H1 (cell line): ENCODE data around the gene HACL1. TPM values are rescaled to one million over a fixed set of nuclear protein-coding genes. Genes with fewer than 3 reads are reported as not detected.

Source experiments
- CTCF ChIA-PET: fragments of 300-600 bp; sonication (Branson Sonifier 250); formaldehyde crosslinking; loops from one replicate; lab custom pipeline; 2021; ENCODE audit not compliant: partially characterized antibody; lab: Charles Lee
- POLR2A ChIA-PET: fragments of 300-600 bp; sonication (Branson Sonifier 250); formaldehyde crosslinking; loops from one replicate; lab custom pipeline; 2021; ENCODE audit warnings: inconsistent platforms; ENCODE audit not compliant: partially characterized antibody; lab: Charles Lee
- DNase-seq, 2 experiments: peaks; one replicate each; pipeline versions ENCODE4 v3.0.0 to v3.0.0-alpha.2; 2010 to 2022; ENCODE audit warnings: low spot score in 2 of 2, low read depth in 1 of 2, mixed read lengths in 1 of 2
- FAIRE-seq: peaks from 2 replicates; lab custom pipeline; 2011; peaks lifted over from hg19 to GRCh38; lab: Jason Lieb, UNC
- H2AFZ ChIP-seq: 2 replicates; pipeline ENCODE4 v1.8.1; 2012; ENCODE audit warnings: low read length, inconsistent platforms
- H2AK5ac ChIP-seq: 2 replicates; pipeline ENCODE4 v1.6.1; 2013; ENCODE audit warnings: low read depth, low read length
- H2BK120ac ChIP-seq: replicated peaks from 2 replicates; pipeline ENCODE3; 2013; ENCODE audit warnings: low read depth, low read length, inconsistent platforms
- H2BK12ac ChIP-seq: 2 replicates; pipeline ENCODE4 v1.6.1; 2013; ENCODE audit warnings: low read depth, low read length
- H2BK15ac ChIP-seq: 2 replicates; pipeline ENCODE4 v1.6.1; 2013; ENCODE audit warnings: low read length
- H2BK20ac ChIP-seq: 2 replicates; pipeline ENCODE4 v1.6.1; 2013; ENCODE audit warnings: low read length
- H2BK5ac ChIP-seq: 2 replicates; pipeline ENCODE4 v1.6.1; 2013; ENCODE audit warnings: low read depth, low read length
- H3K14ac ChIP-seq: 2 replicates; pipeline ENCODE4 v1.6.1; 2013; ENCODE audit warnings: inconsistent platforms; ENCODE audit not compliant: insufficient read length
- H3K18ac ChIP-seq: 2 replicates; pipeline ENCODE4 v1.6.1; 2013; ENCODE audit warnings: low read length; ENCODE audit errors: extremely low read depth
- H3K23ac ChIP-seq: 2 replicates; pipeline ENCODE4 v1.6.1; 2013; ENCODE audit warnings: inconsistent platforms; ENCODE audit not compliant: insufficient read length
- H3K23me2 ChIP-seq: 2 replicates; pipeline ENCODE4 v1.6.1; 2013; ENCODE audit warnings: low read depth, low read length
- H3K27ac ChIP-seq: 2 replicates; pipeline ENCODE4 v1.6.1; 2011; ENCODE audit warnings: low read depth, low read length, inconsistent platforms
- H3K27me3 ChIP-seq, 4 experiments: replicated peaks in 1 of 4; 1 replicate in 1 of 4; 2 replicates in 3 of 4; pipeline versions ENCODE4 v1.6.1 to v1.8.1; 2011 to 2013; ENCODE audit warnings: low read length in 3 of 4, mild to moderate bottlenecking in 3 of 4, inconsistent platforms in 2 of 4, mixed read lengths in 2 of 4, moderate library complexity in 1 of 4; ENCODE audit not compliant: control insufficient read depth in 3 of 4, insufficient read depth in 3 of 4; ENCODE audit errors: extremely low read depth in 1 of 4
- H3K36me3 ChIP-seq, 4 experiments: 2 replicates each; pipeline versions ENCODE4 v1.6.1 to v1.8.1; 2011 to 2013; ENCODE audit warnings: mild to moderate bottlenecking in 4 of 4, low read length in 3 of 4, moderate library complexity in 2 of 4, control low read depth in 1 of 4, inconsistent platforms in 1 of 4; ENCODE audit not compliant: insufficient read depth in 4 of 4, control insufficient read depth in 2 of 4
- H3K4ac ChIP-seq: replicated peaks from 2 replicates; pipeline ENCODE3; 2013; ENCODE audit warnings: low read length, low read depth, mixed read lengths, inconsistent platforms; ENCODE audit not compliant: insufficient read length
- H3K4me1 ChIP-seq, 4 experiments: replicated peaks in 1 of 4; 1 replicate in 1 of 4; 2 replicates in 3 of 4; pipeline versions ENCODE4 v1.6.1 to v1.8.1; 2011 to 2013; ENCODE audit warnings: low read length in 3 of 4, inconsistent platforms in 2 of 4, mixed read lengths in 1 of 4; ENCODE audit not compliant: insufficient read depth in 4 of 4, control insufficient read depth in 3 of 4
- H3K4me2 ChIP-seq, 2 experiments: 2 replicates each; pipeline versions ENCODE4 v1.6.1 to v1.8.1; 2011 to 2013; ENCODE audit warnings: low read depth in 2 of 2, low read length in 2 of 2, control low read depth in 1 of 2, inconsistent platforms in 1 of 2, mild to moderate bottlenecking in 1 of 2; ENCODE audit not compliant: insufficient read depth in 1 of 2
- H3K4me3 ChIP-seq, 4 experiments: fragments of 200-600, 300-600 bp in 1 of 4; sonication (generic), shearing (Covaris generic), sonication (Bioruptor Twin) in 1 of 4; 2 replicates each; pipeline versions ENCODE4 v1.5.1 to v1.8.1; 2011 to 2016; ENCODE audit warnings: low read length in 4 of 4, low read depth in 3 of 4, control low read depth in 2 of 4, inconsistent platforms in 2 of 4, mild to moderate bottlenecking in 2 of 4, mixed read lengths in 1 of 4, moderate library complexity in 1 of 4; ENCODE audit not compliant: insufficient read depth in 2 of 4; ENCODE audit errors: extremely low read depth in 1 of 4
- H3K56ac ChIP-seq: replicated peaks from 2 replicates; pipeline ENCODE3; 2013; ENCODE audit warnings: low read depth, mild to moderate bottlenecking, mixed read lengths, low read length, inconsistent platforms; ENCODE audit not compliant: insufficient read length
- H3K79me1 ChIP-seq: 2 replicates; pipeline ENCODE4 v1.6.1; 2013; ENCODE audit warnings: low read depth, low read length, control low read depth
- H3K79me2 ChIP-seq, 2 experiments: 2 replicates each; pipeline versions ENCODE4 v1.6.1 to v1.8.1; 2012 to 2013; ENCODE audit warnings: low read length in 2 of 2, mild to moderate bottlenecking in 2 of 2, inconsistent platforms in 1 of 2; ENCODE audit not compliant: insufficient read depth in 2 of 2, control insufficient read depth in 1 of 2
- H3K9ac ChIP-seq, 4 experiments: replicated peaks in 1 of 4; 1 replicate in 1 of 4; 2 replicates in 3 of 4; pipeline versions ENCODE4 v1.6.1 to v1.8.1; 2011 to 2013; ENCODE audit warnings: low read depth in 3 of 4, low read length in 3 of 4, control low read depth in 2 of 4, mild to moderate bottlenecking in 2 of 4, moderate library complexity in 2 of 4, inconsistent platforms in 1 of 4; ENCODE audit errors: extremely low read depth in 1 of 4
- H3K9me3 ChIP-seq, 2 experiments: 2 replicates each; pipeline versions ENCODE4 v1.6.1 to v1.8.1; 2012 to 2013; ENCODE audit warnings: mild to moderate bottlenecking in 2 of 2, moderate library complexity in 2 of 2, control low read depth in 1 of 2, inconsistent platforms in 1 of 2, low read depth in 1 of 2, low read length in 1 of 2, mixed read lengths in 1 of 2; ENCODE audit not compliant: insufficient read depth in 2 of 2
- H4K20me1 ChIP-seq, 2 experiments: replicated peaks in 1 of 2; 2 replicates each; pipeline versions ENCODE3 to v1.8.1; 2011 to 2013; ENCODE audit warnings: inconsistent platforms in 2 of 2, low read length in 2 of 2, mild to moderate bottlenecking in 1 of 2; ENCODE audit not compliant: insufficient read depth in 2 of 2, control insufficient read depth in 1 of 2
- H4K5ac ChIP-seq: 2 replicates; pipeline ENCODE4 v1.6.1; 2013; ENCODE audit warnings: low read length, low read depth, mixed read lengths, inconsistent platforms; ENCODE audit not compliant: insufficient read length
- H4K8ac ChIP-seq: 2 replicates; pipeline ENCODE4 v1.8.0; 2013; ENCODE audit warnings: mild to moderate bottlenecking, moderate library complexity, low read length, inconsistent platforms; ENCODE audit not compliant: insufficient read depth; ENCODE audit errors: extremely low read depth
- H4K91ac ChIP-seq: replicated peaks from 2 replicates; pipeline ENCODE3; 2013; ENCODE audit warnings: low read length, mixed read lengths, inconsistent platforms; ENCODE audit not compliant: insufficient read length
- WGBS, 2 experiments: shearing (Covaris generic) in 1 of 2; methylation state at CpG; one replicate each; pipeline versions ENCODE4 v1.1.6 to v1.1.7; 2013 to 2015; ENCODE audit warnings: low lambda C conversion rate in 2 of 2, mixed read lengths in 2 of 2, inconsistent platforms in 1 of 2, low coverage in 1 of 2, missing lambda C conversion rate in 1 of 2; ENCODE audit not compliant: insufficient replicate concordance in 2 of 2, insufficient coverage in 1 of 2, insufficient read length in 1 of 2; ENCODE audit errors: extremely low coverage in 1 of 2, missing lambda C conversion rate in 1 of 2; 5-methylcytosine and 5-hydroxymethylcytosine counted together
- polyA plus RNA-seq, 7 experiments: library from polyadenylated mRNA; depleted of rRNA in 3 of 7; stranded (reverse) in 5 of 7; unstranded in 2 of 7; fragments of >200 nt in 5 of 7; fragments of 200-250 nt in 2 of 7; gene quantifications; 1 replicate in 5 of 7; 2 replicates in 1 of 7; 4 replicates in 1 of 7; pipeline versions ENCODE4 v1.2.1 to v1.2.3, GENCODE V29; 2011 to 2013; ENCODE audit warnings: missing spikeins in 2 of 7, mixed read lengths in 2 of 7
- total RNA-seq: library from RNA; stranded (reverse); fragmentation: NEBNext Ultra II Directional; extraction: Animal tissue kit (Norgen Biotek cat#: 25700); gene quantifications from 2 replicates; pipeline ENCODE4 v1.2.1, GENCODE V29; 2021

Gene HACL1
- total and polyA plus RNA-seq, 2 of the 8 experiments (the other 6 are each of a cell fraction or from before 2014, with no cell fraction given): 38.2 to 46.0 TPM

- H3K27me3 ChIP-seq: no peaks in the 10 kb centered on the region
- no peak overlapping the region for H2BK120ac ChIP-seq
- no peak overlapping the region for H2AK5ac ChIP-seq
- ChIA-PET POLR2A (no interaction called here), CTCF (interaction anchor here (0.6 kb wide), 1 partner anchor 454 kb away, joined by 3 read pairs; no protein-coding TSS in a partner anchor)
- no peaks in the 10 kb centered on the region for H3K79me2 ChIP-seq
- H2BK20ac ChIP-seq: no peak overlapping the region
- H3K4me2 ChIP-seq: no peak overlapping the region
- H3K23ac ChIP-seq: no peak overlapping the region
- H3K4me3 ChIP-seq: no peak overlapping the region
- no peaks in the 10 kb centered on the region for H3K4me1 ChIP-seq
- H3K27ac ChIP-seq: no peak overlapping the region
- no peak overlapping the region for H3K14ac ChIP-seq
- H2BK15ac ChIP-seq: no peak overlapping the region
- DNase-seq: no peak
- FAIRE-seq: no peak
- no peak overlapping the region for H4K5ac ChIP-seq
- no peak overlapping the region for H3K18ac ChIP-seq
- no peak overlapping the region for H2BK12ac ChIP-seq
- H4K20me1 ChIP-seq: no peaks in the 10 kb centered on the region
- WGBS, 2 experiments: 89% methylated on average over 3 of the region's 3 CpGs; no CpG with 5 or more reads in 1 of the 2 experiments
- no peak overlapping the region for H2AFZ ChIP-seq
- H3K9me3 ChIP-seq: peaks cover 0 to 3% of the 10 kb centered on the region in 2 experiments; a peak in 1 of 4 replicates
- H3K9ac ChIP-seq: no peak overlapping the region
- no peak overlapping the region for H4K8ac ChIP-seq
- H3K79me1 ChIP-seq: no peaks in the 10 kb centered on the region
- peaks cover 2 to 41% (median 12%) of the 10 kb centered on the region in 4 experiments; a peak in 6 of 8 replicates for H3K36me3 ChIP-seq
- no peak overlapping the region for H2BK5ac ChIP-seq
- no peaks in the 10 kb centered on the region for H3K23me2 ChIP-seq
- no peak overlapping the region for H3K4ac ChIP-seq
- H3K56ac ChIP-seq: no peak overlapping the region
- no peak overlapping the region for H4K91ac ChIP-seq
Observed at GRCh38 chr3:15591242-15591641, 10.1 kb downstream of the HACL1 start.
